Mucosa of rectum (tissue), 2 donors: ENCODE data around the gene ARID1B.

Experiments used
- H3K27ac ChIP-seq, 2 donors: one replicate each; pipeline ENCODE4 v1.7.0; 2013; ENCODE audit warnings: inconsistent platforms in 2 of 2, low read depth in 2 of 2, low read length in 2 of 2
- H3K27me3 ChIP-seq, 2 donors: one replicate each; pipeline ENCODE4 v1.7.0; 2013; ENCODE audit warnings: low read length in 2 of 2; ENCODE audit not compliant: control insufficient read depth in 2 of 2, insufficient read depth in 2 of 2
- H3K36me3 ChIP-seq, 2 donors: one replicate each; pipeline ENCODE4 v1.7.0; 2013; ENCODE audit warnings: low read length in 2 of 2; ENCODE audit not compliant: control insufficient read depth in 2 of 2, insufficient read depth in 2 of 2
- H3K4me1 ChIP-seq, 2 donors: one replicate each; pipeline ENCODE4 v1.7.0; 2013; ENCODE audit warnings: low read length in 2 of 2, mild to moderate bottlenecking in 1 of 2; ENCODE audit not compliant: control insufficient read depth in 2 of 2, insufficient read depth in 2 of 2
- H3K4me3 ChIP-seq, 2 donors: one replicate each; pipeline ENCODE4 v1.7.0; 2013; ENCODE audit warnings: low read length in 2 of 2
- H3K9ac ChIP-seq, 2 donors: one replicate each; pipeline ENCODE4 v1.7.0; 2013; ENCODE audit warnings: low read length in 2 of 2, low read depth in 1 of 2, mild to moderate bottlenecking in 1 of 2
- H3K9me3 ChIP-seq, 2 donors: one replicate each; pipeline ENCODE4 v1.7.0; 2013; ENCODE audit warnings: low read length in 2 of 2; ENCODE audit not compliant: control insufficient read depth in 2 of 2
- donor health status: healthy.
- donor health status: Normal muscosa, but diverticular disease.

Gene ARID1B

DNA sequence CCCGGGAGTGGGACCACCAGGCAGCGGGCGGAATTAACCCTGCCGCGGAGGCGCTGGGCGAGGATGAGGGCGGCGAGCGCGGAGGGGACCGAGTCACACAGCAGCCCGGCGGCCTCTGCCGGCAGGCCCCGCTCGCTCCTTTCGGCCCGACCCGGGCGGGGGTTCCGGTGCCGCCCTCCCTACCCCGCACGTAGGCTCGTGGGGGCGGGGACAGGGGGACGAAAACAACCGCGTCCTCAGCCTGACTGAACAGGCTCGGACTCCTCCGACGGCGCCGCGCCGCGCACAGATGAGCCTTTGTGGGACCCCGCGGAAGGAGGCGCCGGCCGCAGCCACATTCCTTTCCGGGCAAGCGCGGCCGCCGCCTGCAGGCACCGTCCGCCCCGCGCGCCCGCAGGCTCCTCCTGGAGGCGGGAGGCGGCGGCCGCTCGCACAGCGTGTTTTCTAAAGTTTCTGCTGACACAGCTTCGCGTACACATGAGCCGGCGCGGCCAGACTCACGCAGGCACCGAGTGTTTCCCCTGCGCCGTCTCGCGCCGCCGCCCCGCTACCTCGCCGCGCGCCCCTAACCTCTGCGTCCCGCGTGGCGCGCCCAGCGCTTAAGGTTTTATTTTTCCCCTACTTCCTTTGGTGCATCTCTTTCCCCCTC is 244.3 kb downstream of the ARID1B start:
- Histone ChIP-seq H3K4me3 (peak overlapping the region; percentile 78 to 94), H3K36me3 (no peaks in the 10 kb centered on the region), H3K4me1 (peaks cover 0 to 8% of the 10 kb centered on the region in 2 donors)

DNA sequence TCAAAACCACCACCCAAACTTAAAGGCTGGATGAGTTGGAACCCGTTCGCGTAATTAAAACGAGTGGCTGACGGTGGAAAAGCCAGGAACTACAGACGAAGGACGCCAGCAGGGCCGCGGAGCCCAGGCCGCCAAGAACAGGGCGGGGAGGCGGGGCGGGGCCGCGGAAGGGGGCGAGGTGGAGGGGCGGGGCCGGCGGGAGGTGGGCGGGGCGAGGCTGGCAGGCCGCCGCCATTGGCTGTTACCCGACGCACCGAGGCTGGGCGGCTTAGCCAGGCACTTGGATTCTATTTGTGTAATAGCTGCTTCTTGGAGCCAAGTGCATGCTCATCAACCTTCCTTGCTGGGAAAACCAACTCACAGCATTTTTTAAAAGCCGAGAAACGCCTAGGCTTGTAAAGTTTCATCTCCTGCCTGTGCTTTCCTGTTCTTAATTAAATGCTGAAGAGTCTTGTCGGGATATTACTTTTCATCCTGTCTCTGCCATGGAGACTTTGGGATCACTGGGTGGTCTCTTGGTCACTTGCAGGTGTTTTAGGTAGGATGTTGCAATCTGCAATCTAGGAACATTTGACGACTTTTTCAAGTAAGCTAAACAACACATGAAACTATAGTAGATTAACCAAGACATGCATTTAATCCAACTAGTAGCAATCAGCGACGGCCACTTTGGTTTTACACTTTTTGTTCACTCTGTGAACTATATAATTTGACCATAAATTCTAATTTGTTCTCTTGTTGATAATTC is 245.0 kb downstream of the ARID1B start:
- Histone ChIP-seq H3K9me3 (no peaks in the 10 kb centered on the region), H3K27me3 (no peaks in the 10 kb centered on the region), H3K27ac (peak overlapping the region; percentile 96 to 99), H3K4me1 (peaks cover 0 to 8% of the 10 kb centered on the region in 2 donors), H3K9ac (peak overlapping the region; percentile 89 to 91), H3K36me3 (no peaks in the 10 kb centered on the region), H3K4me3 (peak overlapping the region; percentile 78 to 94)

More for the DNA sequence above, 244.3 kb downstream of the ARID1B start:
- no peaks in the 10 kb centered on the region for H3K27me3 ChIP-seq
- peak overlapping the region; percentile 96 to 99 for H3K27ac ChIP-seq
- H3K9me3 ChIP-seq = no peaks in the 10 kb centered on the region
- H3K9ac ChIP-seq = peak overlapping the region; percentile 89 to 91

DNA sequence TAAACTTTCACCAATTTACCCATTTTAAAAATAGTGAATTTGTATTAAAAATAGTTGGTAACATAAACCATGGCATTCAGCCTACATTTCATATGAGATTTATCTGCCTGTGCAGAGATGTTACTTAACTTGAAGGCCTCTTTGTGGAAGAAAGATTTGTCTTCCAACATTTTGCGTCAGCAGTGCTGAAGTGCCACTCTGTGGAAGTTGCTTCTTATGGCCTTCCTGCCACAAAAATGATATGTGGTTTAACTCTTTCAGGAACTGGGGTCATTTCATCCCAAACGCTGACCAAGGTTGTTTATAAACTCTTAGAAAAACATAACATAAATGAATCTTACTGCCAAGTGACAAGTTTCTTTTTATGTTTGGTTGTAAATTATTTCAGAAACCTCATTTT is 246.8 kb downstream of the ARID1B start:
- no peak overlapping the region for H3K4me3 ChIP-seq
- H3K27me3 ChIP-seq = no peaks in the 10 kb centered on the region
- peaks cover 0 to 8% of the 10 kb centered on the region in 2 donors for H3K4me1 ChIP-seq
- no peak overlapping the region for H3K27ac ChIP-seq
- no peaks in the 10 kb centered on the region for H3K9me3 ChIP-seq
- no peaks in the 10 kb centered on the region for H3K36me3 ChIP-seq
- no peak overlapping the region for H3K9ac ChIP-seq

DNA sequence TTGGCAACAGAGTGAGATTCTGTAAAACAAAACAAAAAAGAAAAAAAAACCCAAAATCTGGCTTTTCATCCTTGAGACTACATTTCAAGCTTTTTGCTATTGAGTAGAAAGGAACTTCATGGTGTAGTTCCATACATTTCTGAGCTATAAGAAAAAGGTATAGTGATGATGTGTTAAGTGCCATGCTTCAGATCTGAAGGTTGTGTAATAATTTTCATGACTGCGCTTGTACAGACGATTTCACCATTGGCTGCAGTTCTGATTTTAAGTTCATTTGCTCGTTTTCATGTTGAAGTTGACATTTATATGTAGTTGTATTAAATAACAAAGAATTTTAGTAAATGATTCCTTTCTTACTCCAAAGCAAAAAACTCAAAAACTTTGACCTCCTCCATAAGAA is 247.6 kb downstream of the ARID1B start:
- Histone ChIP-seq H3K36me3 (no peaks in the 10 kb centered on the region), H3K9ac (no peak overlapping the region), H3K9me3 (no peaks in the 10 kb centered on the region), H3K27ac (no peak overlapping the region), H3K4me1 (peaks cover 0 to 7% of the 10 kb centered on the region in 2 donors), H3K4me3 (no peak overlapping the region), H3K27me3 (no peaks in the 10 kb centered on the region)

DNA sequence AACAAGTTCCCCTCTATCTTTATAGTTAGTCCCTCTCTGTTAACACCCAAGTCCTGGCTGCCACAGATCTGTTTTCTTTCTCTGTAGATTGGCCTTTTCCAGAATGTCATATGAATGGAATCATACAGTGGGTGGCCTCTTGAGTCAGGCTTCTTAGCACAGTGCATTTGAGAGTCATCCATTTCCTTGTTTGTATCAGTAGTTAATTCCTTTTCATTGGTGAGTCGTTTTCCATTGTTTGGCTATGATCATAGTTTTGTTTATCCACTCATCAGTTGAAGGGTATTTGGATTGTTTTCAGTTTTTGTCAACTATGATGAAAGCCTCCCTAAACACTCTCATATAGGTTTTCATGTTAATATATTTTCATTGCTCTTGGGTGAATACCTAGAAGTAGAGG is 248.3 kb downstream of the ARID1B start:
- H3K27me3 ChIP-seq = no peaks in the 10 kb centered on the region
- no peak overlapping the region for H3K9ac ChIP-seq

DNA sequence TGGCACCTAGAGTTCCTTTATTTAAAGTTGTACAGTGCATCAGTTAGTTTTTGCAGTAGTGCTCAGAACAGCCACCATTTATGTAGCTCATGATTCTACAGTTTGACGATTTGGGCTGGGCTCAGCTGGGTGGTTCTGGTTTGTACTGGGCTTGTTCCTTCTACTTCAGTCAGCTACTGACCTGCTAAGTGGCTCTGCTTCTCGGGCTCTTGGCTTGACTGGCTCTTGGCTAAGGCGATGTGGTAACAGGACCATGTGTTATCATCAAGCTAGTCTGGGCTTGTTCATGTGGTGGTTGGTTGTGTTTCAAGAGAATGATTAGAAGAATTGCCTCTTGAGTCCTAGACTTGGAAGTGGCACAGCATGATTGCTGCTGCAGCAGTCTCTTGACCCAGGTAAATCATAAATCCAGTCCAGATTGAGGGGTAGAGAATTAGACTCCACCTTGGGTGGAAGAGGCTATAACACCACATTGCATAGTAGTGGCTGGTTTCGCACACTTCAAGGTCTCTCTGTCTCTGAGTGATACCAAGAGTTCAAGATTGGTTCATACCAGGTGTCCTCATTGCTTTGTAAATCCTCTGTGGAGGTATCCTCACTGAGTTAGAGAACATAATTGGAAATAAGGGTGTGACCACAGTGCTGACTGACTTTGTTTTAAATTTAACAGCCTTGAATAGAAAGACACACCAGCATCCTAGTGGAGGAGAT is 253.0 kb downstream of the ARID1B start:
- Histone ChIP-seq H3K9me3 (no peaks in the 10 kb centered on the region), H3K36me3 (no peaks in the 10 kb centered on the region), H3K27ac (no peak overlapping the region), H3K4me1 (peaks cover 0 to 8% of the 10 kb centered on the region in 2 donors), H3K27me3 (no peaks in the 10 kb centered on the region), H3K9ac (no peak overlapping the region), H3K4me3 (no peak overlapping the region)

More for the DNA sequence above, 248.3 kb downstream of the ARID1B start:
- no peaks in the 10 kb centered on the region for H3K36me3 ChIP-seq
- H3K9me3 ChIP-seq = no peaks in the 10 kb centered on the region
- H3K4me3 ChIP-seq = no peak overlapping the region
- no peak overlapping the region for H3K27ac ChIP-seq
- H3K4me1 ChIP-seq = peaks cover 0 to 5% of the 10 kb centered on the region in 2 donors

DNA sequence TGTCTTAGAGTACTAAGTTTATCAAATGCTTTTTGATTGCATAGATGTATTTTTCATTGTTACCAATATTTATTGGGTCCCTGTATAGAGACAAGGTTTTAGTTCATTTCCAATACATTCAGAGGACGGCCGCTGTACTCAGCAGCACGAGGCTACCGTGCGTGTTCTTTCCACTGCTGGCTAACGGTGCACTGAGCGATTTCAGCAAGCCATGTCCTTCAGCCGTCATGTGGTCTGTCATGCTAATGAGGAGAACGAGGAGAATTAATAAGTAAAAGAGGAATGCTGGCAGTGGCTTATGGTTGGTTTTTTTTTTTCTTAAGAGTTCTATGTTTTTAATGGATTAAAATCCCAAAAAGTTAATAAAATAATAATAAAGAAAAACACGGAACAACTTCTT is 253.6 kb downstream of the ARID1B start:
- Histone ChIP-seq H3K4me3 (no peak overlapping the region), H3K4me1 (peaks cover 0 to 8% of the 10 kb centered on the region in 2 donors), H3K27ac (no peak overlapping the region)

DNA sequence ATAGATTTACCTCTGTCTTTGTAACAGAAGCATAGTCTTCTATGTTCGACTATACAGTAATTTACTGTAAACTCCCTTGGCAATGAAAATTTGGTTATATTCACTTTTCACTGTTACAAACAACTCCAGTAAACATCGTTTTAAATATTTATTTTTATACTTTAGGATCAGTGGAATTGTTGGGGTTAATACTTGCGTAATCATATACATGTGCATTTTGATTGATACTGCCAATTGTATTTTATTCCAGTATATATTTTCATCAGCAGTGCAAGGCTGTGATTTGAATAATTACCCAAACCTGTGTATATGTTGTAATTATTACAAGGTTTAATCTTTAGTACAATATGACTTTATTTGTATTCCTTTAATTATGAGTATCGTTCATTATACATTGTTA is 255.7 kb downstream of the ARID1B start:
- Histone ChIP-seq H3K4me1 (peaks cover 0 to 13% of the 10 kb centered on the region in 2 donors), H3K9me3 (no peaks in the 10 kb centered on the region), H3K36me3 (no peaks in the 10 kb centered on the region), H3K27me3 (no peaks in the 10 kb centered on the region), H3K4me3 (peak overlapping the region; percentile 57 to 80), H3K9ac (no peak overlapping the region), H3K27ac (no peak overlapping the region)

More for the DNA sequence above, 253.6 kb downstream of the ARID1B start:
- Histone ChIP-seq H3K36me3 (no peaks in the 10 kb centered on the region), H3K9me3 (no peaks in the 10 kb centered on the region), H3K27me3 (no peaks in the 10 kb centered on the region), H3K9ac (no peak overlapping the region)

DNA sequence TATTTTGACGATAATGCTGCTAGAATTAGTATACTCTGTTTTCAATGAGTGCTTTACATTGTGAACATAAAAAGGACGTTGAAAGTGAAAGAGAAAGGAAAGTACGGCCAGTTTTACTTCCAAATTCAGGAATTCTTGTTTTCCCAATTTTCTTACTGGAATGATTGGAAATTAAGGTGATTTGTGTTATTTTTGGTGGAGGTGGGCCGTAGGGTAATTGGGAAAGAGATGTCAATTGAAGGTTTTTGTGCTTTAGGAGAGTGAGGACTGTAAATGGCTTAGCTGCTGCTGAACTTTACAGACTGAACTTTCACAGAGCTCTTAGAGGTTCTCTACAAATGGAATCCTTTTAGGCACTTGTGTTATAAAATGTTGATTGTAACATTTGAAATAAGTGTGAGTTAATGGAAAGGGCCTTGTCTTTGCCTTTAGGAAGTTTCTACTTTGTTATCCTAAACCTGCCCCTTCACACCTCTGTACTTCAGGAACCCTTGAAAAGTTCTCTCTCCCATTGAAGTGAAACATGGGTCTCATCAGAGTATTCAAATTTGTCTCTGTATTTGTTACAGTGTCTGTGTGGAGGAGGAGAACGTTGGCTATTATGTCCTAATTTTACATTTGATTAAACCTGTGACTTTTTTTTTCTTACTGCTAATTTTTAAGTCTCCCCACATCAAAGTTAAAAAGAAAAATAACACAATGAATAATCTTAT is 256.4 kb downstream of the ARID1B start:
- H3K27ac ChIP-seq = peak overlapping the region; percentile 40 to 42
- peaks cover 0 to 13% of the 10 kb centered on the region in 2 donors for H3K4me1 ChIP-seq
- H3K9me3 ChIP-seq = no peaks in the 10 kb centered on the region
- no peaks in the 10 kb centered on the region for H3K27me3 ChIP-seq
- peak overlapping the region; percentile 61 to 62 for H3K9ac ChIP-seq
- H3K4me3 ChIP-seq = peak overlapping the region; percentile 57 to 80
- no peaks in the 10 kb centered on the region for H3K36me3 ChIP-seq
